Measurements from ENCODE around the gene CCDC158.

GRCh38 chr4:76441881-76442280 lies 20.9 kb upstream of the CCDC158 start:
- TF ChIP-seq FOS (IDR thresholded peaks at IDR 0.05; ENCODE audit: borderline replicate concordance, insufficient read depth, low read length): no peak
- no peak for TF ChIP-seq CTCF (IDR thresholded peaks at IDR 0.05; ENCODE audit: extremely low read depth in 1 of 2, insufficient read depth in 1 of 2, low read depth in 1 of 2, low read length in 2 of 2)

All from endothelial cell of umbilical vein (primary cell).